ENCODE measurements around the gene NDUFS8. TPM values are rescaled to one million over a fixed set of nuclear protein-coding genes. Genes with fewer than 3 reads are reported as not detected.

Gene NDUFS8
- total and polyA plus RNA-seq, 2 of the 13 experiments (the other 11 are each of a cell fraction or from before 2014, with no cell fraction given) = 96.7 to 158 TPM

GRCh38 chr11:68004551-68005335 is 25.7 kb upstream of the NDUFS8 start (continued):
- TF ChIP-seq, protein P1, sequence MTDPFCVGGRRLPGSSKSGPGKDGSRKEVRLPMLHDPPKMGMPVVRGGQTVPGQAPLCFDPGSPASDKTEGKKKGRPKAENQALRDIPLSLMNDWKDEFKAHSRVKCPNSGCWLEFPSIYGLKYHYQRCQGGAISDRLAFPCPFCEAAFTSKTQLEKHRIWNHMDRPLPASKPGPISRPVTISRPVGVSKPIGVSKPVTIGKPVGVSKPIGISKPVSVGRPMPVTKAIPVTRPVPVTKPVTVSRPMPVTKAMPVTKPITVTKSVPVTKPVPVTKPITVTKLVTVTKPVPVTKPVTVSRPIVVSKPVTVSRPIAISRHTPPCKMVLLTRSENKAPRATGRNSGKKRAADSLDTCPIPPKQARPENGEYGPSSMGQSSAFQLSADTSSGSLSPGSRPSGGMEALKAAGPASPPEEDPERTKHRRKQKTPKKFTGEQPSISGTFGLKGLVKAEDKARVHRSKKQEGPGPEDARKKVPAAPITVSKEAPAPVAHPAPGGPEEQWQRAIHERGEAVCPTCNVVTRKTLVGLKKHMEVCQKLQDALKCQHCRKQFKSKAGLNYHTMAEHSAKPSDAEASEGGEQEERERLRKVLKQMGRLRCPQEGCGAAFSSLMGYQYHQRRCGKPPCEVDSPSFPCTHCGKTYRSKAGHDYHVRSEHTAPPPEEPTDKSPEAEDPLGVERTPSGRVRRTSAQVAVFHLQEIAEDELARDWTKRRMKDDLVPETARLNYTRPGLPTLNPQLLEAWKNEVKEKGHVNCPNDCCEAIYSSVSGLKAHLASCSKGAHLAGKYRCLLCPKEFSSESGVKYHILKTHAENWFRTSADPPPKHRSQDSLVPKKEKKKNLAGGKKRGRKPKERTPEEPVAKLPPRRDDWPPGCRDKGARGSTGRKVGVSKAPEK (CRISPR knock-in tag; IDR thresholded peaks at IDR 0.05; ENCODE audit: borderline replicate concordance) = no peak
- TF ChIP-seq ZSCAN29 (CRISPR knock-in tag; conservative IDR thresholded peaks at IDR 0.05) (no peak), ZNF724P (CRISPR knock-in tag; IDR thresholded peaks at IDR 0.05; ENCODE audit: borderline replicate concordance) (no peak), NCOR1 (IDR thresholded peaks at IDR 0.05; ENCODE audit: borderline replicate concordance, low read length) (no peak), ZNF138 (CRISPR knock-in tag; IDR thresholded peaks at IDR 0.05; ENCODE audit: low read depth) (no peak), ZBTB37 (CRISPR knock-in tag; IDR thresholded peaks at IDR 0.05) (no peak), DNMT1 (CRISPR knock-in tag; IDR thresholded peaks at IDR 0.05) (no peak), AGO1 (IDR thresholded peaks at IDR 0.05; ENCODE audit: low read depth, low read length, poor library complexity, severe bottlenecking) (peak; percentile 25), EED (CRISPR knock-in tag; IDR thresholded peaks at IDR 0.05) (peak; percentile 56; the same call in 1 of the 2 replicates), GATAD1 (CRISPR knock-in tag; IDR thresholded peaks at IDR 0.05) (no peak), THAP9 (CRISPR knock-in tag; IDR thresholded peaks at IDR 0.05; ENCODE audit: borderline replicate concordance) (0 out of 2 replicates have a peak, but pooled peaks have one; percentile 40)
- TF ChIP-seq, protein P2, sequence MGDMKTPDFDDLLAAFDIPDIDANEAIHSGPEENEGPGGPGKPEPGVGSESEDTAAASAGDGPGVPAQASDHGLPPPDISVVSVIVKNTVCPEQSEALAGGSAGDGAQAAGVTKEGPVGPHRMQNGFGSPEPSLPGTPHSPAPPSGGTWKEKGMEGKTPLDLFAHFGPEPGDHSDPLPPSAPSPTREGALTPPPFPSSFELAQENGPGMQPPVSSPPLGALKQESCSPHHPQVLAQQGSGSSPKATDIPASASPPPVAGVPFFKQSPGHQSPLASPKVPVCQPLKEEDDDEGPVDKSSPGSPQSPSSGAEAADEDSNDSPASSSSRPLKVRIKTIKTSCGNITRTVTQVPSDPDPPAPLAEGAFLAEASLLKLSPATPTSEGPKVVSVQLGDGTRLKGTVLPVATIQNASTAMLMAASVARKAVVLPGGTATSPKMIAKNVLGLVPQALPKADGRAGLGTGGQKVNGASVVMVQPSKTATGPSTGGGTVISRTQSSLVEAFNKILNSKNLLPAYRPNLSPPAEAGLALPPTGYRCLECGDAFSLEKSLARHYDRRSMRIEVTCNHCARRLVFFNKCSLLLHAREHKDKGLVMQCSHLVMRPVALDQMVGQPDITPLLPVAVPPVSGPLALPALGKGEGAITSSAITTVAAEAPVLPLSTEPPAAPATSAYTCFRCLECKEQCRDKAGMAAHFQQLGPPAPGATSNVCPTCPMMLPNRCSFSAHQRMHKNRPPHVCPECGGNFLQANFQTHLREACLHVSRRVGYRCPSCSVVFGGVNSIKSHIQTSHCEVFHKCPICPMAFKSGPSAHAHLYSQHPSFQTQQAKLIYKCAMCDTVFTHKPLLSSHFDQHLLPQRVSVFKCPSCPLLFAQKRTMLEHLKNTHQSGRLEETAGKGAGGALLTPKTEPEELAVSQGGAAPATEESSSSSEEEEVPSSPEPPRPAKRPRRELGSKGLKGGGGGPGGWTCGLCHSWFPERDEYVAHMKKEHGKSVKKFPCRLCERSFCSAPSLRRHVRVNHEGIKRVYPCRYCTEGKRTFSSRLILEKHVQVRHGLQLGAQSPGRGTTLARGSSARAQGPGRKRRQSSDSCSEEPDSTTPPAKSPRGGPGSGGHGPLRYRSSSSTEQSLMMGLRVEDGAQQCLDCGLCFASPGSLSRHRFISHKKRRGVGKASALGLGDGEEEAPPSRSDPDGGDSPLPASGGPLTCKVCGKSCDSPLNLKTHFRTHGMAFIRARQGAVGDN (CRISPR knock-in tag; IDR thresholded peaks at IDR 0.05) = no peak; the same call in none of the 2 replicates
